Measurements from ENCODE around the gene FRMPD4.

FRMPD4 gene

DNA sequence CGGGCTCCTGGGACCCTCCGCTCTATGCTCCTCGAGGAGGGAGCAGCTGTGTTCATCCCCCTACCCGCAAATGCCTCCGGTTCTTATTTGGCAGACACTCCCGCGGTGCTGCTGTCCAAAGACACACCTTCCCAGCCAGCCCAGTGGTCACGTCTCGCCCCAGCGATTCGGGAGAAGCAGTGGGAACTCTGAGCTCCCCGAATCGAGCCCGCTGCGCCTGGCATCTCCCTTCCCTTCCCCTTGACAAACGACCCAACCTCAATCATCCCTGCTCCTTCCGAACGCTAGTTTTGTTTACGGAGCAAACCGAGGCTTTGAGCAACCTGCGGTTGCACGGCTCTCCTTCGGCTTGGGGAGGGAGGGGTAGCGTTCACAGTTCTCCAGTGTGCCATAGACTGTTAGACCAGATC lies 317 bp upstream of the FRMPD4 start:
- in situ Hi-C loops (cut with MboI; ENCODE audit: low pct_unique_long_range_greater_than_20kb, low sequenced_read_pairs, unreplicated experiment): no loop called here
- DNase-seq (ENCODE audit: low spot score): no peak
- TF ChIP-seq CTCF (IDR thresholded peaks at IDR 0.05; ENCODE audit: extremely low read depth, insufficient read depth, missing control alignments): no peak

DNA sequence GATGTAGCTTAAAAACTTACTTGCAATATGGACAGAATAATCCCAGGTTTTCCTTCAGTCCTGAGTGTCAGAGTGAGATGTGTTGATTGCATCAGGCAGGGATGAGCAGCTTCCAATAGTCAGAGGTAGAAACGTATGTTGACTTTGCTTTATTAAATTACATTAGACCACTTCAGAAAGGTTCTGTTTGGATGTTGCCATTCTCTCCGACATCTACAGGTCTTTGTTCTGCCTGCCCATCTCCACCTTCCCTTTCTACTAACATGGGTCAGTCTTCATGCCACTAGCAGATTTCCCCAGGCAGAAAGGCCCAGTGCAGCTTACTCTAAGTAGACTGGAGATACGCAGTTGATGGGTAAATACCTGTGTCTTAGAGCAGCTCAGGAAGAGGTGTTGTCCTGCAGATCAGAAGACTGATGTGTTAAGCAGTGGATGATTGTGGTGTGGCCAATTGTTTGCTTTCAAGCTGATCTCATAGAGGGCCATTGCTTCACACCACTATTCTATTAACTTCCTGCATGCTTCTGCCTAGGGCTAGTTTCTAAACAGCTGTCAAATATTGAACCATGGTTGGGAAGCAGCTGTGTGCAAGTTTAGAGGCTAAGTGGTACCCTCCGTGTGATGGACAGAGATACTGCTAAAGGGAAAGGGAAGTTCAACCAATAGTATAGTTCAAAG lies 1.8 kb downstream of the FRMPD4 start:
- in situ Hi-C loops (cut with MboI; ENCODE audit: low pct_unique_long_range_greater_than_20kb, low sequenced_read_pairs, unreplicated experiment): no loop called here
- no peak for TF ChIP-seq CTCF (IDR thresholded peaks at IDR 0.05; ENCODE audit: extremely low read depth, insufficient read depth, missing control alignments)
- no peak for DNase-seq (ENCODE audit: low spot score)

GRCh38 chrX:12141511-12141910 lies 3.2 kb downstream of the FRMPD4 start:
- TF ChIP-seq CTCF (IDR thresholded peaks at IDR 0.05; ENCODE audit: extremely low read depth, insufficient read depth, missing control alignments): no peak
- in situ Hi-C loops (cut with MboI; ENCODE audit: low pct_unique_long_range_greater_than_20kb, low sequenced_read_pairs, unreplicated experiment): no loop called here
- no peak for DNase-seq (ENCODE audit: low spot score)

DNA sequence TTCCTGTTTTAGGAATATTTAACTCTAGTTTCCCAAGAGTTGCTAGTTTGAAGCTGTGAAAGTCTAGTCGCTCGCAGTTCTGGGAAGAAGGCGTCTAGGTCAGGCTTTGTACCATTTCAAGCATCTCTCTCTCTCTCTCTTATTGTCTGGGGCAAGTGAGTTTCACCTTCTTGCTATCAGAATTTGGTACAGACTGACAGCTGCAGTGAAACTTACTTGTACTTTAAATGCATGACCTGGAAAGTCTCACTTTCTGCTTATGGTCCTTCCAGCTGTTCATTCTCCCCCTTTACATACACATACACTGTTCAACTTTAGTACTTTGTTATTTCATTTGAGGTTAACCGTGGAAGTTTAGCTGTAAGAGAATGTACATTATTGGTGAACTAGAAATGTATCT lies 4.4 kb downstream of the FRMPD4 start:
- TF ChIP-seq CTCF (IDR thresholded peaks at IDR 0.05; ENCODE audit: extremely low read depth, insufficient read depth, missing control alignments): no peak
- no peak for DNase-seq (ENCODE audit: low spot score)
- in situ Hi-C loops (cut with MboI; ENCODE audit: low pct_unique_long_range_greater_than_20kb, low sequenced_read_pairs, unreplicated experiment): no loop called here

DNA sequence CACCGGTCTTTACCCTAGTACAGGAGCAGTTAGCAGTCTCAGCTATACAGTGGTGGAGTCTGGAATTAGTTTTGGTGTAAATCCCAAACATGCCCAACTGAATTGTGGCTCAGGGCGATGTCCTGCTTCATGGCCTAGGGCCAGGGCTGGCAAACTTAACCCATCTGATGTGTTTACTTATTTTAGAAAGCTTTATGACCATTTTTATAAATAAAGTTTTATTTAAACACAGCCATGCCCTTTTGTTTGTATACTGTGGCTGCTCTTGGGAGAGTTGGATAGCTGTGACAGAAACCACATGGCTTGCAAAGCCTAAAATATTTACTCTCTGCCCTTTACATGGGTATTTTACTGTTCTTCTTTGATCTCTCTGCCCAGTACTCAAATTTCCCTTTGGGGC lies 7.1 kb downstream of the FRMPD4 start:
- DNase-seq (ENCODE audit: low spot score): no peak
- no peak for TF ChIP-seq CTCF (IDR thresholded peaks at IDR 0.05; ENCODE audit: extremely low read depth, insufficient read depth, missing control alignments)
- in situ Hi-C loops (cut with MboI; ENCODE audit: low pct_unique_long_range_greater_than_20kb, low sequenced_read_pairs, unreplicated experiment): no loop called here

DNA sequence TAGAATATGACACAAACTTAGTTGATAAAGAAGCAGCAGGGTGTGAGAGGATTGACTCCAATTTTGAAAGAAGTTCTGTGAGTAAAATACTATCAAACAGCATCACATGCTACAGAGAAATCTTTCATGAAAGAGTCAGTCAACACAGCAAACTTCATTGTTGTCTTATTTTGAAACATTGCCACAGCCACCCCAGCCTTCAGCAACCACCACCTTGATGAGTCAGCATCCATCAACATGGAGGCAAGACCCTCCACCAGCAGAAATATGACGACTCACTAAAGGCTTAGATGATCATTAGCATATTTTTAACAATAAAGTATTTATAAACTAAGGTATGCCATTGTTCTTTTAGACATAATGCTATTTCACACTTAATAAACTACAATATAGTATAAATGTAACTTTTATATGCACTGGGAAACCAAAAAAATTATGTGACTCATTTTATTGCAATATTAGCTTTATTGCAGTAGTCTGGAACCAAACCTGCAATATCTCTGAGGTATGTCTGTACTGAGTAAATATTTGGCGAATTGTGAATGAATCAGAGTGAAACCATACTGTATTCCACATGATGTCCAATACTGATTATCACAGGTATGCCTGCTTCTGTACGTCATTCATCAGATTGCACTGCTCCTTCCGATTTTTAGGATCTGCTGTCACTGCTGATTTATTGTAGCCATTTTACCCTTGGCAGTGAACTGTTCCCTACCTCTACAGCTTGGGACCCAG lies 11.6 kb downstream of the FRMPD4 start:
- DNase-seq (ENCODE audit: low spot score): no peak
- in situ Hi-C loops (cut with MboI; ENCODE audit: low pct_unique_long_range_greater_than_20kb, low sequenced_read_pairs, unreplicated experiment): no loop called here

More for the DNA sequence above, 11.6 kb downstream of the FRMPD4 start:
- no peak for TF ChIP-seq CTCF (IDR thresholded peaks at IDR 0.05; ENCODE audit: extremely low read depth, insufficient read depth, missing control alignments)
